HG03025 (cell line): ENCODE measurements around the gene NOX5.

Experiments
- ATAC-seq: cut with Tn5 transposase; IDR thresholded peaks from one replicate; pipeline ENCODE4 v1.9.1; 2021; ENCODE audit warnings: mild to moderate bottlenecking, moderate library complexity; ENCODE audit not compliant: unreplicated experiment, low FRiP score

NOX5 gene

DNA sequence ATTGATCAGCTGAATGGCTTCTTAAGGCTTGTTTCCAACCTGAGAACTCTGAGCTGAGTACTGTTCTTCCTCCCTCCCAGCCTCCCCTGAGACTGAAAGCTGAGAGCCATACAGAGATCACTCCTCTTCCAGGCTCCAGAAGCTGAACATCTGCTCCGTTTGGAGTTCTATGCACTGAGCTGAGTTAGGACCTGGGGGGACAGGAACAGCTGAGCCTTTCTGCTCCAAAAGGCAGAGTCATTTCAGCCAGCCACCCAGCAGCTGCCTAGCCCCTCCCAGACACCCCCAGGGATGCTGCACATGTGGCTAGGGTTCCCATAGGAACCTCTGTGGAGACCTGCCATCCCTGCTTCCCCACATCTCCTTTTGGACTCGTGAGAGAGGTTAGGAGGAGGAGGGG is 81.7 kb downstream of the NOX5 start:
- ATAC-seq = no peak

DNA sequence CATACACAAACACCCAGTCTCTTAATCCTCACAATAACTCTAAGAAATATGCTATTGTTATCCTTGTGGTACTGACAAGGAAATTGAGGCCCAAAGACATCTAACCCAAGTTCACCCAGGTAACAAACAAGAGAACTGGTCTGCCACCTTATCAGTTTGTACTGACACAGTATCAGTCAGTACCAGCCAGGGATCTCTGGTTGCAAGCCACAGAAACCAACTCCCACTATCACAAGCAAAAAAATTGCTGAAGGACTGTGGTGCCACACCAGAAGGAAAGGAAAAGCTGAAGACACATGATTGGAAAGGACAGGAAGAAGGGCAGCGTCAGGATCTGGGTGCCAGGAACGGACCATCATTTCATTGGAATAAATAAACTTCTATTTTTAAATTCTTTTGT is 82.1 kb downstream of the NOX5 start:
- no peak for ATAC-seq

DNA sequence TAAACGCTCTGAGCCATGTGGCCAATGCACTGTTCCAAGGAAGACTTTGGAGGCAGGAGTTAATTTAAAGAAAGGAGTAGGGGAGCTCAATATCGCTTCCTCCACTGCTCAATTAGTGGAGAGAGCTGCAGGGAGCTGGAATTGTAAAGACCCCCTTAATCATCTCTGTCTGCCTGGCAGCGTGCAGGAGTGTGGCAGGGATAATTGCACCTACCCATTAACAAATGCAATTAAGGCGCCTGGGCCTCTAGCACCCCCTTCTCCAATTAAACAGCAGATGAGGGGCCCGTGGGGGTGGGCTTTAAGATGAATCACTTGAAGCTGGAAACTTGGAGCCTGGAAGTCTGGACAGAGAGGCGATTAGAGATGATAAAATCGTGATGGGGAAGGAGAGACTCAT is 84.3 kb downstream of the NOX5 start:
- ATAC-seq = no peak

DNA sequence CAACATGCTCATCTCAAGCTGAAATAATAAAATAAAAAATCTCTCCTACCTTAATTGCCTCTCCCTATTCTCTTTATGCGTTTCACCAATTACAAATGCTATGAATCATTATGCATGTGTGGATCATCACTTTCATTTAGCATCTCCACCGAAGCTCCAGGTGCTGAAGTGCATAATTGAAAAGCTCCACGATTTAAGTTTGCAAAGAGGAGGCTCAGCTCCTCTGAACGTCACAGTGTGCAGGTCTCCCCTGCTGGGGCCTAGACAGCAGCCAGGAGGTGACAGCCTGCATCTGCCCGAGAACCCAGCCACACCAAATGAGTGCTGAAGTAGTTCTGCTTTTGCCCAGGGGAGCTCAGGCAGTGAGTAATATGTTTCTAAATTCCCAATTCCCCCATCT is 85.4 kb downstream of the NOX5 start:
- no peak for ATAC-seq

DNA sequence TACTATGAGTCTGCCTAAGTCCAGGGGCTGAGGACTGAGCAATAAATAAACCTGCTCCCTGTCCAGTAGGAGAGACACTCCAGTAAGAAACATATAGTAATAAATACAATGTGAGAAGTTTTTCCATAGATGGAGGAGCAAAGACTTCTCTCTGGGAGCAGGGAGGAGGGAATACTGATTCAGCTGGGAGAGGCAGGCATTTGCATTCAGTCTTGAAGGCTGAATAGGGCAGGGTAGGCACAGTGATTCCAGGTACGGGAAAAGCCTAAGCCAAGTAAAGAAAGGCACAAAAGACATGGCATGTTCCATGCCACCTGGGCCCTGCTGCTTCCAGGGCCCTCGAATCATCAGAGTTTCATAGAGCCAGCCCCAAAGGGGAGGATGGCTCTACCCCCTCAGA is 86.3 kb downstream of the NOX5 start:
- no peak for ATAC-seq

DNA sequence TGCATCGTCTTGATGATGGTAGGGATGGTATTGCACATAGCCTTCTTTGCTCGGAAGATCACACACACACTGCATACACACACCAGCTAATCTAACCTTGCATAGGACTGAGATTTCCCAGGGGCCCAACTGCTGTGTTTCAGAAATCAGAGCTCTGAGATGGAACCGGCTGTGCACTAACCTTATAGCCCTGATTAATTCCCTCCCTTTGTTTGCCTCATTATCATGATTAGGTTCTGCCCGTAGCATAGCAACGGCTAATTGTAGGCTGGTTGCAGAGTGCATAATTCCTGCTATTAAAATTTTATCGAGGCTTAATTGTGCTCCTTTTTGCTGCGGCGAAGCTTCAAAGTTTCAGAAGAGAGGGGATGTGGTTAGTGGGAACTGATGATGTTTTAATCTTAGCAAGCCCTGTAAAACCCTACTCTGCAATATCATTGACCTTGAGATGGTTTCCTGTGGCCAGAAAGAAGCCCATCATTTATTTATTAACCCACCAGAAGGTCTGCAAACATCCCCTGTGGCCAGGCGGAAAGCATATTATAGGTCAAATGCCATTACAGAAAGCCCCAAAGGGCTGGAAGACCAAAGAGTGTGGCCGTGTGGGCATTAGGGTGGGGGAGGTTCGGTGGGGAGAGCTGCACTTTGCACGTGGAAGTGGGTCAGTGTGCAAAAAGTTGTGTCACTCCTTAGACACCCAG is 89.7 kb downstream of the NOX5 start:
- ATAC-seq = no peak

DNA sequence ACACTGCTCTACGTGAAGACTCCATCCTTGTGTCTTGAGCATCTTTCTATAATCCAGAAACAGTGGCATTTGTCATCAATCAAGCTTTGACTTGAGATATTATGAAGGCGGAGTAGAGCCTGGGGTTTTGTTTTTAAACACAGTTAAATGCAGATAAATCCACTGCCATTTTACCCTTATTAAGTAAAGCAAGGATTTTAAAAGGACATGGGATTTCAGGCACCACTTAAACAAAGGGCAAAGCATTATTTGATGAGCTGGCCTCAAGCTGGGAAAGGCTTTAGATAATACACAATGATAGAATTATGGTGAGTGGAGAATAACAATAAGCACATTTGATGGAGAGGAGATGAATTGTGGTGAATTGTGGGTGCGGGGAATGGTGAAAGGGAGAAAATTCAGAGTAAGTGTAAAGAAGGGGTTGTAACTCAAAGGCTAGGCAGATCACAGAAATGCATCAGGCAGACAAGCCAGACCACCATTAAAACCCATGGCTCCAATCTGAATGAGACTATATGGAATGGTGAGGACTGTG is 91.0 kb downstream of the NOX5 start:
- no peak for ATAC-seq

DNA sequence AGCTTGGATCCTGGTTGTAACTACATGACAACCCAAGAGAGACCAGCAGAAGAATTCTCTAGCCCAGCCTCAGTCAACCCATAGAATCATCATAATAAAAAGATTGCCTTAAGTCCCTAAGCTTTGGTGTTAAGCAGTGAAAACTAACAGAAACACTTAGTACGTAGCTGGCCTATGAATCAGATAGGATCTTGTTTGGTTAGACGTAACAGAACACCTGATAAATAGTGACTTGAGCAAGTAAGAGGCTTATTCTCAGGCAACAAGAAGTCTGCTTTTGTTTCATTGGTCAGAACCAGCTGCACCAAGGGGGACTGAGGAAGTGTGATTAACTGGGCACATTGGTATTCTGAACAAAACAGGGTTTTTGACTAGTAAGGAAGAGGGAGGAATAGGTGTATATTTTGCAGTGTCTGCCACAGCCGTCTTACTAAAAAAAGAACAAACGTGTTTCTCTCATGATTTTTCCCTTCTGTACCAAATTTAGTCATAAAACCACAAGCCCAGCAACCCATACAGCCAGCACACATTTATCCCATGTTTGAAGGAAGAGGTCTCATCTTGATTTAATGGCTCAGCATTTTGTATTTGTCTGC is 92.6 kb downstream of the NOX5 start:
- ATAC-seq = no peak
